H9 (cell line): Measurements from ENCODE around the gene ZFYVE28. TPM values are rescaled to one million over a fixed set of nuclear protein-coding genes. Genes with fewer than 3 reads are reported as not detected.

Experiments
- DNase-seq: peaks from one replicate; pipeline ENCODE4 v3.0.0-alpha.2; 2017
- H2AFZ ChIP-seq: one replicate; pipeline ENCODE4 v1.6.1; 2013; ENCODE audit warnings: mild to moderate bottlenecking, low read length, control low read depth, moderate library complexity
- H2AK5ac ChIP-seq: 2 replicates; pipeline ENCODE4 v1.6.1; 2013; ENCODE audit warnings: low read length, control low read depth, mixed read lengths; ENCODE audit not compliant: insufficient read length
- H2BK120ac ChIP-seq: one replicate; pipeline ENCODE4 v1.6.1; 2013; ENCODE audit warnings: low read depth, mild to moderate bottlenecking, low read length, control low read depth, inconsistent platforms; ENCODE audit not compliant: poor library complexity, severe bottlenecking
- H2BK12ac ChIP-seq: 2 replicates; pipeline ENCODE4 v1.6.1; 2013; ENCODE audit warnings: low read length, control low read depth, mixed read lengths, low read depth; ENCODE audit not compliant: insufficient read length
- H2BK15ac ChIP-seq: 2 replicates; pipeline ENCODE4 v1.6.1; 2013; ENCODE audit warnings: low read depth, low read length, control low read depth
- H2BK20ac ChIP-seq: one replicate; pipeline ENCODE4 v1.6.1; 2013; ENCODE audit warnings: low read depth, mild to moderate bottlenecking, low read length, control low read depth, inconsistent platforms; ENCODE audit not compliant: poor library complexity, severe bottlenecking
- H2BK5ac ChIP-seq: 2 replicates; pipeline ENCODE4 v1.6.1; 2013; ENCODE audit warnings: low read length, control low read depth, mixed read lengths; ENCODE audit not compliant: insufficient read length
- H3K14ac ChIP-seq: 2 replicates; pipeline ENCODE4 v1.6.1; 2013; ENCODE audit warnings: low read length, control low read depth; ENCODE audit not compliant: insufficient read depth
- H3K18ac ChIP-seq: 2 replicates; pipeline ENCODE4 v1.6.1; 2013; ENCODE audit warnings: low read depth, mild to moderate bottlenecking, mixed read lengths, low read length, control low read depth; ENCODE audit not compliant: insufficient read length
- H3K23ac ChIP-seq: 2 replicates; pipeline ENCODE4 v1.6.1; 2013; ENCODE audit warnings: low read length, control low read depth, mixed read lengths, low read depth; ENCODE audit not compliant: insufficient read length
- H3K23me2 ChIP-seq: 2 replicates; pipeline ENCODE4 v1.6.1; 2013; ENCODE audit warnings: low read depth, mild to moderate bottlenecking, mixed read lengths, low read length, control low read depth; ENCODE audit not compliant: insufficient read length, poor library complexity, severe bottlenecking
- H3K27ac ChIP-seq: 2 replicates; pipeline ENCODE4 v1.5.1; 2013; ENCODE audit warnings: low read length, control low read depth, mixed read lengths, low read depth; ENCODE audit not compliant: insufficient read length
- H3K27me3 ChIP-seq: 2 replicates; pipeline ENCODE4 v1.6.1; 2013; ENCODE audit warnings: low read length, control low read depth, inconsistent platforms; ENCODE audit not compliant: insufficient read depth
- H3K4ac ChIP-seq: 2 replicates; pipeline ENCODE4 v1.6.1; 2013; ENCODE audit warnings: low read depth, mild to moderate bottlenecking, control low read depth, inconsistent platforms, low read length, moderate library complexity
- H3K4me1 ChIP-seq: 2 replicates; pipeline ENCODE4 v1.6.1; 2013; ENCODE audit warnings: low read length, control low read depth, inconsistent platforms; ENCODE audit not compliant: insufficient read depth
- H3K4me2 ChIP-seq: 2 replicates; pipeline ENCODE4 v1.6.1; 2013; ENCODE audit warnings: low read length, control low read depth, mixed read lengths; ENCODE audit not compliant: insufficient read length, insufficient read depth
- H3K56ac ChIP-seq: 2 replicates; pipeline ENCODE4 v1.6.1; 2013; ENCODE audit warnings: low read depth, mild to moderate bottlenecking, mixed read lengths, low read length, control low read depth; ENCODE audit not compliant: insufficient read length
- H3K79me1 ChIP-seq: 2 replicates; pipeline ENCODE4 v1.6.1; 2013; ENCODE audit warnings: low read depth, mild to moderate bottlenecking, moderate library complexity, low read length, control low read depth, inconsistent platforms; ENCODE audit not compliant: insufficient read depth, poor library complexity, severe bottlenecking
- H3K79me2 ChIP-seq: 2 replicates; pipeline ENCODE4 v1.6.1; 2013; ENCODE audit warnings: low read length, control low read depth, inconsistent platforms; ENCODE audit not compliant: insufficient read depth
- H3K9ac ChIP-seq: 2 replicates; pipeline ENCODE4 v1.6.1; 2013; ENCODE audit warnings: low read length, control low read depth, mixed read lengths; ENCODE audit not compliant: insufficient read length; ENCODE audit errors: extremely low read depth
- H3K9me3 ChIP-seq: one replicate; pipeline ENCODE4 v1.6.1; 2013; ENCODE audit warnings: low read depth, low read length, inconsistent platforms; ENCODE audit not compliant: control insufficient read depth
- H3T11ph ChIP-seq: one replicate; pipeline ENCODE4 v1.6.1; 2013; ENCODE audit warnings: mild to moderate bottlenecking, low read length, control low read depth, inconsistent platforms
- H4K20me1 ChIP-seq: one replicate; pipeline ENCODE4 v1.6.1; 2013; ENCODE audit not compliant: control insufficient read depth, insufficient read length, insufficient read depth
- H4K5ac ChIP-seq: 2 replicates; pipeline ENCODE4 v1.6.1; 2013; ENCODE audit warnings: low read depth, mild to moderate bottlenecking, mixed read lengths, low read length, control low read depth; ENCODE audit not compliant: insufficient read length
- H4K8ac ChIP-seq: replicated peaks from 2 replicates; pipeline ENCODE4 v1.6.1; 2013; ENCODE audit warnings: low read length, control low read depth, mixed read lengths, low read depth; ENCODE audit not compliant: insufficient read length
- H4K91ac ChIP-seq: 2 replicates; pipeline ENCODE4 v1.6.1; 2013; ENCODE audit warnings: low read depth, mild to moderate bottlenecking, moderate library complexity, mixed read lengths, low read length, control low read depth; ENCODE audit not compliant: insufficient read length
- H3K27ac Mint-ChIP-seq, 3 experiments: 2 replicates in 2 of 3; 3 replicates in 1 of 3; pipeline ENCODE4 v1.8.0; 2020 to 2021; ENCODE audit warnings: mixed read lengths in 3 of 3, mild to moderate bottlenecking in 1 of 3, moderate library complexity in 1 of 3
- H3K27me3 Mint-ChIP-seq: 2 replicates; pipeline ENCODE4 v1.8.0; 2021; ENCODE audit warnings: low read depth, mild to moderate bottlenecking, moderate library complexity, mixed read lengths
- H3K36me3 Mint-ChIP-seq, 3 experiments: 2 replicates in 2 of 3; 3 replicates in 1 of 3; pipeline ENCODE4 v1.8.0; 2020 to 2021; ENCODE audit warnings: low read depth in 3 of 3, mixed read lengths in 3 of 3; ENCODE audit not compliant: insufficient read depth in 1 of 3
- H3K4me1 Mint-ChIP-seq, 2 experiments: 2 replicates each; pipeline ENCODE4 v1.8.0; 2020; ENCODE audit warnings: mixed read lengths in 2 of 2
- H3K4me3 Mint-ChIP-seq, 2 experiments: 2 replicates in 1 of 2; 3 replicates in 1 of 2; pipeline ENCODE4 v1.8.0; 2020 to 2021; ENCODE audit warnings: mild to moderate bottlenecking in 2 of 2, mixed read lengths in 2 of 2, moderate library complexity in 1 of 2
- H3K9me3 Mint-ChIP-seq, 2 experiments: 2 replicates in 1 of 2; 3 replicates in 1 of 2; pipeline ENCODE4 v1.8.0; 2020; ENCODE audit warnings: mild to moderate bottlenecking in 2 of 2, mixed read lengths in 2 of 2, moderate library complexity in 1 of 2
- CTCF ChIP-seq: fragments of 200-600 bp; sonication (generic); conservative IDR thresholded peaks from 3 replicates; pipeline ENCODE4 v1.8.0; 2021; ENCODE audit warnings: antibody characterized with exemption, mild to moderate bottlenecking
- WGBS: extraction: QIAGEN DNeasy Blood & Tissue Kit; methylation state at CpG from one replicate; pipeline ENCODE4 v1.1.7; 2013; ENCODE audit warnings: missing lambda C conversion rate, low lambda C conversion rate, mixed read lengths; ENCODE audit not compliant: insufficient read length; ENCODE audit errors: extremely low coverage; 5-methylcytosine and 5-hydroxymethylcytosine counted together
- total RNA-seq: library from RNA; stranded (reverse); gene quantifications from 2 replicates; pipeline ENCODE4 v1.2.1, GENCODE V29; 2021

ZFYVE28 gene
- total RNA-seq, 1 experiment from 2014 or later, result 0.98 TPM

- Mint-ChIP-seq H3K36me3 (no peaks in the 10 kb centered on the region; a peak in 1 of 7 replicates), H3K9me3 (no peaks in the 10 kb centered on the region), H3K4me3 (no peak overlapping the region), H3K27ac (peak overlapping the region in 1 of 3 experiments; percentile 41; a peak in 2 of 7 replicates), H3K27me3 (peaks cover 17% of the 10 kb centered on the region), H3K4me1 (peaks cover 30 to 44% of the 10 kb centered on the region in 2 experiments)
- Histone ChIP-seq H4K5ac (no peak overlapping the region), H3K23ac (no peak overlapping the region), H3K23me2 (peaks cover 3% of the 10 kb centered on the region), H4K20me1 (no peaks in the 10 kb centered on the region), H3K27ac (no peak overlapping the region), H3T11ph (no peak overlapping the region), H3K4ac (no peak overlapping the region), H3K4me1 (peaks cover 6% of the 10 kb centered on the region; the same call in 1 of the 2 replicates), H4K8ac (no peak overlapping the region), H2BK5ac (no peak overlapping the region), H2AK5ac (no peak overlapping the region), H4K91ac (no peak overlapping the region), H2BK12ac (no peak overlapping the region), H3K9me3 (no peaks in the 10 kb centered on the region), H3K18ac (no peak overlapping the region), H3K14ac (no peak overlapping the region; the same call in 1 of the 2 replicates), H2BK15ac (no peak overlapping the region), H3K79me2 (no peaks in the 10 kb centered on the region), H3K9ac (no peak overlapping the region), H3K79me1 (no peaks in the 10 kb centered on the region), H2BK120ac (no peak overlapping the region), H2AFZ (no peak overlapping the region), H3K4me2 (no peak overlapping the region), H3K27me3 (no peaks in the 10 kb centered on the region), H3K56ac (no peak overlapping the region), H2BK20ac (no peak overlapping the region)
- DNase-seq, result no peak
- WGBS, result no CpG with 5 or more reads among the region's 10 CpGs
- no peak for TF ChIP-seq CTCF
Measured at GRCh38 chr4:2406406-2406805, 12.0 kb downstream of the ZFYVE28 start.
